RKO (cell line): Measurements from ENCODE around the gene ANXA11.

Source experiments
- DNase-seq: peaks from one replicate; pipeline ENCODE4 v3.0.0-alpha.2; 2016; ENCODE audit warnings: low spot score

ANXA11 gene

DNA sequence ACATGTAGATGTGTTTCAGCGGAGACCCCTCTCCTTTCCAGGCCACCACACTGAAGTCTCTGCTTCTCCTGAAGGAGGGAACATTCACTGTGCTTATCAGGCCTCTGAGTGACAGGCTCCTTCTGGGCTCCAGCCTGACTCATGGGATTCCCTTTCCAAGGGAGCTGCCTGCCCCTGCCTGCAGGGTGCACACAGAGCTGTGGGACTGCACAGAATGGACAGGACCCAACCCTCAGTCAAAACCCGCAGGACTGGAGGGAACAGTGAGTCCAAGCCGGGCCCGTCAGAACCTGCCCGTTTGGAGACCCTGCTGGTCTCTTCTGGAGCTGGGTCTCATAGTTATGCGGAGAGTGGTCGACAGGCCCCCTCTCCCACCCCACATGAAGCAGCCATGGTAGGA is 40.2 kb downstream of the ANXA11 start:
- peak; percentile 24 for DNase-seq

DNA sequence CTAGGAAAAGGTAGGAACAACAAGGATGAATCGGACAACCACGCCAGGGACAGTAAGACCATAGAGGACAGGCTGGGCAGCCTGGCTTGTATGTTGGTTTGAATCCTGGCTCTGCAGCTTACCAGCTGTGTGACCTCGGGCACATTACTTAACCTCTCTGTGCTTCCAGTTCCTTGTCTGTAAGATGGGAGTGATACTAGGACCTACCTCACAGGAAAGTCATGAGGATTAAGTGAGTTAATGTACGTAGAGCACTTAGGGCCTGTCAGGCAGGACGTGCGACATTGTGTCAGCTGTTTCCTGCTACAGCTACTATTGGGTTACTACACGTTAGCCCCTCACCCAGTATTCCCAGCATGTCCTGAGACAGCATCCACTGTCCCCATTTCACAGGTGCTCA is 40.7 kb downstream of the ANXA11 start:
- no peak for DNase-seq

DNA sequence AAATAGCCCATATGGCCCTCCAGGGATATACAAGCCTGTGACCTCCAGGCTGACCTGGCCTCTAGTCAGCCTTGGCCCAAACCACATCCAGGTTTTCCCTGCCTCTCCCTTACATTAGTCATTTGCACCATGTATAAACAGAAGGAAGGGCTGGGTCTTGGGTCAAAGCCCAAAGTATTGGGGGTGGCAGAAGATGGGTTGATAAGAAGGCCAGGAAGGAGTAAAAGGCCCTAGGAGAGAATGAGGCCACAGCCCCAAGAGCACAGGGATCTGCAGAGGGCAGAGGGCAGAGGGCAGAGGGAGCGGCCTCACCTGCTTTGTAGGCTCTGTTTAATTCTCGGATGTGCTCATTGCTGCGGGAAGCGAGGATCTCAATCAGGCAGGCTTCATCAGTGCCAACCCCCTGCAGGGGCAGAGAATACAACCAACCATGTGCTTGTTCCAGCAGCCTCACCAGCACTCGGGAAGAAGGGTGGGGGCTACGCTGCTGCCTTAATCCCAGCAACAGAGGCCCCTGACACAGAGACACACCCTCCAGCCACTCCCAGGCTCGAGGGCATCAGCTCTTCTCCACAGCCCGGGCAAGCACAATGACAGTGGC is 41.5 kb downstream of the ANXA11 start:
- DNase-seq, result no peak

DNA sequence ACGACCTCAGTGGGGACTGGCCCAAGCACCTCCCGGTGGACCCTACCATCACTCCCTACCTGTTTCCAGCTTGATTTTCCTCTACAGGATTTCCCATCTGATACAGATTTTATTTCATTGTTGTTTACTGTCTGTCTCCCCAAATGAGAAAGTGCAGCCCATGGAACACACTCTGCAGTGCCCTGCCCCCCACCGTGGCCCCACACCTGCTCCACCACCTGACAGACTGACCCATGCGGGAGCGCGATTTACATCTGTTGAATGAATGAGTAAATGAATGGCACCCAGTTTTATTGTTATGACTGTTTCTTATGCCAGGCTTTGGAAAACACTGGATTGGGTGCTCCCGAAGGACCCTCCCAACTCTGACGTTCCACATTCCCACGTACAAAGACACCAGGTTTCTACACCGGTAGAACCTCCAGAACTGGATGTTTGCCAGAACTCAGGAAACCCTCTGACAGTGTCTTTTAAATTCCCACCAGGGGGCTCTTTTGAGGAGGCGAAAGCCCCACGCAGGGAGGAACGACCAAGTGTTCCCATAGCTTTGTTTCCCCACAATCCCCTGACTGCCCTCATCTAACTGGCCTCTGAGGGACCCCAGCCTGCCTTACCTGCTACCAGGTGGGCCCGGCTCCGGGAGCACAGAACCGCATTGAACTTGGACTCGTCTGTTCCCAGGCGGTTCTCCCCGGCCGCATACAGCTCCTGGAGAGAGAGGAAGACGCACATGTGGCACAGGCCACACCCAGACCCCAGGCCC is 43.8 kb downstream of the ANXA11 start:
- DNase-seq, result no peak

DNA sequence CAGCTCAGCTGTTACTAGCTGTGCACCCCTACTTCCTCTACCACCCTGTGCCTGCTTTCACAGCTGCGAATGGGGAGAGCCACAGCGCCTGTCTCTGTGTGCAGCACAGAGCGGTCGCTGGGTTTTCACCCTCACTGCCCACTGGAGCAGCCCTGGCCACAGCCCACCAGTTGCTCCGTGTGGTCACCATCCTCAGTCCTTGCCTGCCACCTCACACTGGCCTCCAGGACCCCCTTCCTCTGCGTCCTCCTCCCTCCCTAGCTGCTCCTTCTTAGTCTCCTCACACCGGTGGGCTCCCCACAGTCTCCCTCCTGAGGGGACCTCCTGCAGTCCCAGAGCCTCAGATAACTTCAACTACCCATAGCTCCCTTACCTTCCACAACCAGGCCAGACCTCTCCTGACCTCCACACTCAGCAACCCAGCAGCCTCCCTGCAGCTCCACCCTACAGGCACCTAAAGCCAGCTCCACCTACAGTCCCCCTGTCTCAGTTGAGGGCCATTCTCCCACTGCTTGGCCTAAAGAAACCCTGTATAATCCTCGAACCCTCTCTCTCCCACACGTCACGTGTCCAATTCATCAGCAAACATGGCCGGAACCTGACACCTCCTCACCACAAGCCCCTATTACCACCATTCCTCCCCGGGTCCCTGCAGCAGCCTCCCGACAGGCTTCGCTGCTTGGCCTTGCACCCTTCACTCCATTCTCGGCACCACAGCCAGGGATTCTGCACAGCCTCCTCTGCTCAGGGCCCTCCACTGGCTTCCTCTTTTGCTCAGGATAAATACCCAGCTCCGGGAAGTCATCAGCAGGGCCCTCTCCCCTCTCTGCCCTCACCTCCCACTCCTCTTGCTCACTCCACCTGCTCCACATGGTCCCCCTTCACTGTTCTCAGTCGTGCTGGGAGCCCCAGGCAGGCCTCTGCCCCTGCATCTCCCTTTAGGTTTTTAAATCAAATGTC is 44.7 kb downstream of the ANXA11 start:
- DNase-seq, result no peak

DNA sequence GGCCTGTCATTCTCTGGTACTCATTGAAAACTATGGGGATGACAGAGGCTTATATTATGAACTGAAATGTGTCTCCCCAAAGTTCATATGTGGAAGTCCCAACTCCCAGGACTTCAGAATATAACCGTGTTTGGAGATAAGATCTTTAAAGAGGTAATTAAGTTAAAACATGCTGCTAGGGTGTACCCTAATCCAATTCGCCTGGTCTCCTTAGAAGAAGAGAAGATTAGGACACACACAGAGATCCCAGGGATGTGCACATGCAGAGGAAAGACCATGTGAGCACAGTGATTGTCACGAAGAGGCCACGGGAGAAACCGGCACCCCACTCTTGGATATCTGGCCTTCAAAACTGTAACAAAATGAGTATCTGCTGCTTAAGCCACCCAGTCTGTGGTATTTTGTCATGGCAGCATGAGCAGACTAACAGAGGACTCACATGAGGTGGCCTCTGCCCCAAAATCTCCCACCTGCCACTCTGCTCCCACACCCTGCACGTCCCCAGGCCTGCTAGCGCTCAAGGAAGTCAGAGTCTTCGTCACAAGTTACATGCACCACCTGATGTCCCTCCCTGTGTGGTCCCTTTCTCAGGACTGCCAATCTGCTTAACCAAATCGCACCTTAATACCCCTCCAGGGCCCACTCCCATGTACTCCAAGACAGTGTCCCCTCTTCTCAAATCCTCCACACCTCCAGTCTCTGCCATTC is 46.0 kb downstream of the ANXA11 start:
- no peak for DNase-seq

DNA sequence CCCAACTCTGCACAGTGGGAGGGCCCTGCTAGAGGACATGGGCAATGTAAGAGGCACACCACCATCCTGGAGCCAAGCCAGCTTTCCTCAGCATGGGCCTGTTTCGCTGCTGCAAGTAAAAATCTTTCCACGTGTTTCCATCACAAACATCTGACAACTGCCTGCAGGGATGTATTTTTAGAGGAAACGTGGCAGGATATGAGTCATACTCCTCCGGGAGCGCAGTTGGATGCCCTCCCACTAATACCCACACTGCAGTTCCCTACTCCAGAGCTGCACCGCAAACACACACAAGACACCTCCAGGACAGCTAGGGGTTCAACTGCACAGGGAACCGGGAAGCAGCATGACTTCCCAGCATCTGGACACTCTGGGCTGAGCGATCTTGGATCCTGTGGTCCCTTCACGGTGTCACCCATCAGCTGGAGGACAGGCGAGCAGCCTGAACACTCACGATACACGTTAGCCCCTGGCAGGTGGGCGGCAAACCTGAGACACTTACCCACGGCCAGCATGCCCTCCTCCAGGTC is 46.7 kb downstream of the ANXA11 start:
- peak; percentile 92 for DNase-seq

DNA sequence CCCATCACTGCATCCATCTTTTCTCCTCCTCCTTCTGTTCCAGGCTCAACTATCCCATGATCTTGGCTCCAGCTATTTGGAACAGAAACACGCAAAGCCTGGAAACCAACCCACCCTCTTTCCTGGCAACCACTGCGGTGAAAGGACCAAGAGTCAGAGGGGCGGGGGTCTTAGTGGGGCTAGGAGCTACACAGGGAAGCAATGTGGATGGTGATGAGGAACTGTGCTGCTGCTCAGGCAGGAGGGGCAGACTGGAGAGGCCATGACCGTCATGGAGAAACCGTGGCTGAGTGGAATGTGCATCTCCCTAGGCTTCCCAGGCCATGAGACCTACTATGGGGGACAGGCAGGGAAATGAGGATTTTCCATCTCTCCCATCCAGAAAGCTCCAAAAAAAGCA is 47.2 kb downstream of the ANXA11 start:
- DNase-seq, result no peak

DNA sequence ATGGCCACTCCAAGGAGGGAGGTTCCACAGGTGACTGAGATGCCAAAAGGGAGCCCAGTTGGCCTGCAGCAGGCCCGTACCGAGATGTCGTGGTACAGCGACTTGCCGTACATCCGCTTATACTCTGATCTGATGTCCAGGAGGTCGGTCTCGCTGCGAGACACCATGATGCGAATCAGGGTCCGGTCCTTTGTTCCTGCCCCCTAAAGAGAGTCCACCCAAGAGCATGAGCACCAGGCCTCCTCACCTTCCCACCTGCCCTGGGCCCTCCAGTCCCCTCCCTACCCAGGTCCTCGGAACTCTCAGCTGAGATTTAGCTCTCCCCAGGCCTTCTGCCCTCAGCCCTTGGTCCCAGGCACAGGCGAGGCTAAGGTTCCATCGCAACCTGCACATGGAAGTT is 47.8 kb downstream of the ANXA11 start:
- no peak for DNase-seq

DNA sequence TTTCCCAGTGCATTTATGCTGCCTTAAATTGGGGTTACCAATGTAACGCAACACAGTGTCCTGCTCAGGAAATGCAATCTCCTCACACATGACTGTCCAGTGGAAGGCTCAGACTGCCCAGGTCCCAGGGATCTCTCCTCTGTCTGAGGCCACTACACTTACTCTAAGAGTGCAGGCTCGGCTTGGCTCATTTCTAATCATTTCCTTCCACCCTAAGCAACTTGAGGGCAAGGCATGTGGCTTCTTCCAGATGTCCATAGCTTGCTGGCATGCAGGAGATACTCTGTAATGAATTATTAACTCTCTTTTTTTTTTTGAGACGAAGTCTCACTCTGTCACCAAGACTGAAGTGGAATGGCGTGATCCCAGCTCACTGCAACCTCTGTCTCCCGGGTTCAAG is 49.1 kb downstream of the ANXA11 start:
- no peak for DNase-seq

DNA sequence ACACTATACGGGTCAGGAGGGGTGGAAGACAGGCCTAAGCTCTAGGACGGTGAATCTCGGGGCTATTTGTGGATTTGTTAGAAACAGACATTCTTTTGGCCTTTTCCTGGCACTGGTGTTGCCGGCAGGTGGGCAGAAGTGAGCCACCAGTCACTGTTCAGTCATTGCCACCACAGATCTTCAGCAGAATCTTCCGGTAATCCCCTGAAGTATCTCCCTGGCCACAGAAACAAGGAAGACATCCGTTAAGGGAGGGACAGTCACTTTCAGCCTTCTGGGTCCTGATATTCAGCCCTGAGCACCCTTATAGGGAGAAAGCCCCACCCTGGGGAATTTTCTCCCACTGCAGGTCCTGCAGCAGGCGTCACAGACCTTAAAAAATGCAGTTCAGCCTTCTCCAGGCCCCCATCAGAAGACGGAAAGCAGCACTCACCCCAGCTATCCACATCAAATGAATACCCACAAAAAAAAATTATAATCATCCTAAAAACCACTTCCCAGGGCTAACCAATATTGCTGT is 49.6 kb downstream of the ANXA11 start:
- DNase-seq, result no peak

DNA sequence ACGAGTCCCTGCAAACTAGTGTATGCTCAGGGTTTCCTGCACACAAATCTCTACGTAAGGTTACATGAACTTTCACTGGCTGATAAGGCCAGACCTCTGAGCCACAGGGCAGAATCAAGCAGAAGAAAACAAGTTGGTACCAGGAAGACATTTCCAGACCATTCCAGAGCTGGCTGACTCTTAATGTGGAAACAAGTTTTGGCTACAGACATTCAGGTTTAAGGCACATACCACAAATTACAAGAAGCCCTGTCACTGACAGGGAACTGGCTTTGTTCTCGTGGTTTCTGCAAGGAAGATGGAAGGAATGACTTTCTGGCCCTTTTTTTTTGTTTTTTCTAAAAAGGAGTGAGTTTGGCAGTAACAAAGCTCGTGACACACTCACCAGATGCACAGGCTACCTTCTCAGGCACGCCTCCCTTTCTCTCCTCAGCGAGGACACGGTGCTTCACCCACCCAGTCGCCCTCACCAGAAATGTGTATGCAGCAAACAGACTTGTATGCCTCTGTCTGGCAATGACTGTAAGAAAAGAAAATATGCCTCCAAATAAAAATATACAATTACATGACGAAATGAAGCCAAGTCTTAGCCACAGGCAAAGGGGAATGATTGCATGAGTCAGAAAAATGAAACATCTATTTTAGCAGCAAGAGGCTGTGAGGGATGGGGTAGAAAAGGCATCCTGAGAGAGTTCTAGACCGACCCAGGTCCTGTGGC is 50.2 kb downstream of the ANXA11 start:
- DNase-seq, result no peak

DNA sequence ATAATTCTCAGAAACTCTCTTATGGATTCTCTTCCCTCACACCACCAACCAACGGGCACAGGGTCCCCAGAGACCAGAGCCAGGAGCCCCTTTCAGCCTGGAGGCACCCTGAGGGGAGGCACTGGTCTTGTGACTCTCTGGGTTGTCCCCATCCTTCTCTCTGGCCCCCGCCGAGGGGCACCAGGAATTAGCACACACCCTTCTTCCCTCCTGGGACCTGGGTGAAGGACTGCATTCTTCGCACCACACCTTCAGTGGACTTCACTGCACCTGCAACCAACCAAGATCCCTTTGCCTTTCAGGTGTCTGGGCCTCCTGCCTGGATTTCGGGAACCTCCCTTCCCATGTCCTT is 50.7 kb downstream of the ANXA11 start:
- no peak for DNase-seq

DNA sequence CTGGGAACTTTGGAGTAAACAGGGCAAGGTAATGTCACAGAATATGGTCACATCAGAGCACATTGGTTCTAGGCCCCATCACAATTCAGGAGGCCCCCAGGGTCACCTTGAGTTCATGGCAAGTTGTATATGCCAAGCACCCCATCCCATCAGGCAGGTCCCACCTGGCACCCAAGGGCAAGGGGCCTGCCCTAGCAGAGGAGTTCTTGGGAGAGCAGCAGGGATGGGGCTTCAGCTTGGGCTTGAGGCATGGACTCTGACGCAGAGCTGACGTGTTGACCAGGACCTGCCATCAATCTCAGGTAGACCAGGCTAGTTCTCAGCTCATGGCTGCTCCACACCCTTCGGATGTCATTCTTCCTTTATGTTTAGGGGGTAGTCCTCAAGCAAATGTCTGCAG is 51.9 kb downstream of the ANXA11 start:
- DNase-seq, result no peak

DNA sequence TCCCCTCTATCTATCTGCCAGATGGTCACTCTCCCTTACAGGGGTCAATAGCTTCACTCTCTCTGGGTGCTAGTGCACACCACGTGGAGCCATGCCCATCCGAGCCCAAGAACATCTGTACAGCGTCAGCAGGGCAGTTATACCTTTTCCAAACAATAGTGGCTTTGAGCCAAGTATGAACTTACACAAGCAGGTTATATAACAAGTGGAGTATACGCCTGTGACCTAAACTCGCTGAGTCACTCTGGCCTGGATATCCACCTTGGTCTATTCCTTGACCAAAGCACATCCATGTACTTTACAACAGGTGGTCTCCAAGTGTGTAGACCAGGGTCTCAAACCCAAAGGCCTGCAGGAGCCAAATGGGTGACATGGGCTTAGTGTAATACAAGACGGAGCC is 52.5 kb downstream of the ANXA11 start:
- no peak for DNase-seq

DNA sequence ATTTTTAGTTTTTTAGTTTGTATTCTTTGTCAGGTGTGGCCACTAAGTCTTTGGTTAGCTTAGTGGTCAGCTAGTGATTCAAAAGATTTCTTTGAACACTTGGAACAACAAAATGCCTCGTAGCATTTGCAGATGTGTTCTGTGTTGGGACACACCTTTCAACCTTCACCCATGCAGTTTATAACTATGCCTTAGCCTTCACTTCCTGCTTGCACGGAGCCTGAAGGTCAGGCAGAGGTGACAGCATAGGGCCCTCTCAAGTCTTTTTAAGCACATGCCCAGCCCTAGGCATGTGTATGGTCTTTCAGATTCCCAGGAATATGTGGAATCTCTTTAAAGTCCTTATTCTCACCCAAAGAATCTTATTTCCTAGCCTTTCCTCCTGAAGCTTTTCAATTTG is 55.2 kb downstream of the ANXA11 start:
- DNase-seq, result no peak

DNA sequence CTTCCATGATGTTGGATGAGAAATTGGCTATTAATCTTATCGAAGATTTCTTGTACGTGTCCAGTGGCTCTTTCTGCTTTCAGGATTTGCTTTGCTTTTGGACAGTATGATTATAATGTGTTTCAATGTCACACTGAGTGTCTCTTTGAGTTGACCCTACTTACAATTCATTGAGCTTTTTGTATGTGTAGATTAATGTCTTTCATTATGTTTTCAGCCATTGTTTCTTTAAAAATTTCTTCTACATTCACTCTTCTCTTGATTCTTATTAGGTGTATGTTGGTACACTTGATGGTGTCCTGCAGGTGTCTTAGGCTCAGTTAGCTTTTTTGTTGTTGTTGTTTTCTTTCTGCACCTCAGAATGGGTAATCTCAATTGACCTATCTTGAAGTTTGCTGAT is 56.2 kb downstream of the ANXA11 start:
- DNase-seq, result no peak

DNA sequence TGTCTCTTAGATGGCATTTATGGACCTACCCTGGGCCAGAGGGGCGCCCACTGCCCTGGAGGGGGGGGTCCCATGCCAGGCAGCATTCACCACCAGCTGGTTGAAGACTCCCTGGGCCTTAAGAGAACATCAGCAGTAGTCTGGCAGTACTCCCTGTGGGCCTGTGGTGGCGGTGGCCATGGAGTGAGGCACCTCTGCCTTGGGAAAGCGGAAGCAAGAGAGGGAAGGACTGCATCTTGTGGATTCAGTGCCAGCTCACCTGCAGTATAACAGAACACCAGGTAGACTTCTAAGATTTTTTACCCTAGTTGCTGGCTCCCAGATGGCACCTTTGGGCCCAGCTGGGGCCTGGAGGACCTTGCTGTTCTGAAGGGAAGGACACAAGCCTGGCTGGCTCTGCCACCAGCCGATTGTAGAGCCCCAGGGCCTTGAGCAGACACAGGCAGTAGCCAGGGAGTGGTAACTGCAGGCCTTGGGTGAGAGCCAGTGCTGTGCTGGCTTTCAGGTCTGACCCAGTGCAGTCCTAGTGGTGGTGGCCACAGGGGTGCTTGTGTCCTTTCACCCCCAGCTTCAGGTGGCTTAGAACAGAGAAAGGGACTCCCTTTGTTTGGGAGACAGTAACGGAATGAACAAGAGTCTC is 57.1 kb downstream of the ANXA11 start:
- DNase-seq, result no peak

DNA sequence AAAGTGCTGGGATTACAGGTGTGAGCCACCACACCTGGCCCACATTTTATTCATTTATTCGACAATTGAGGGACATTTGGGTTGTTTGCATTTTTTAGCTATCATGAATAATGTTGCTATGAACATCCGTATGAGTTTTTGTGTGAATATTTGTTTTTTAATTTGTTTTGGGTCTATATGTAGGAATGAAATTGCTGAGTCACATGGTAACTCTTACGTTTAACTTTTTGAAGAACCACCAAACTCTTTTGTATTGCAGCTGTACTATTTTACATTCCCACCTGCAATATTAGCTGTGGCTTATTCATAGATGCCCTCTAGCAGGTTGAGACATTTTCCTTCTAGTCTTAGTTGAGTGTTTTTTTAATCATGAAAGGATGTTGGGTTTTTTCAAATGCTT is 58.4 kb downstream of the ANXA11 start:
- no peak for DNase-seq

DNA sequence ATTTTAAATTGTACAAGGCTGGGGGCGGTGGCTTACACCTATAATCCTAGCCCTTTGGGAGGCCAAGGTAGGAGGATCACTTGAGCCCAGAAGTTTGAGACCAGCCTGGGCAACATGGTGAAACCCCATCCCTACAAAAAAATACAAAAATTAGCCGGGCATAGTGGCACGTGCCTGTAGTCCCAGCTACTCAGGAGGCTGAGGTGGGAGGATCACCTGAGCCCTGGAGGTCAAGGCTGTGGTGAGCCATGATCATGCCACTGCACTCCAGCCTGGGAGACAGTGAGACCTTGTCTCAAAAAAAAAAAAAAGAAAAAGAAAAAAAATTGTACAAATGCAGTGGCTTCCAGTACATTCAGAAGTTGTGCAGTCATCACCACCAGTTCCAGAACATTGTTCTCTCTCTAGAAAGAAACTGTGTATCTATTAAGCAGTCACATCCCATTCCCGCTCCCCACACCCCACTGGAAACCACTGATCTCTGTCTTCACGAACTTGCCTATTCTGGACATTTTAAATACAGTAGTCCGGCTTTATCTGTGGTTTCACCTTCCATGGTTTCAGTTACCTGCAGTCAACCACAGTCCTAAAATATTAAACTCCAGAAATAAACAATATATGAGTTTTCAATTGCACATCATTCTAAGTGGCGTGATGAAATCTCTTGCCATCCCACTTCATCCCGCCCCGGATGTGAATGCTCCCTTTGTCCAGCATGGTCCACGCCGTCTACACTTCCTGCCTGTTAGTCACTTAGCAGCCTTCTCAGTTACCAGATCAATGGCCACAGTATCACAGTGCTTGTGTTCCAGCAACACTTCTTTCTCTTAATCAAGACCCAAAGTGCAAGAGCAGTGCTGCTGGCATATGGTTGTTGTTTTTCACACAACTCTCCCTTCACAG is 59.7 kb downstream of the ANXA11 start:
- DNase-seq, result peak; percentile 25
